ENCODE measurements around the gene PPP1R14C.
"Not testable (repeated sequence)": the region's sequence is repeated elsewhere in the genome, so short reads cannot be mapped to it uniquely, and the experiment has no call there.

Gene PPP1R14C

DNA sequence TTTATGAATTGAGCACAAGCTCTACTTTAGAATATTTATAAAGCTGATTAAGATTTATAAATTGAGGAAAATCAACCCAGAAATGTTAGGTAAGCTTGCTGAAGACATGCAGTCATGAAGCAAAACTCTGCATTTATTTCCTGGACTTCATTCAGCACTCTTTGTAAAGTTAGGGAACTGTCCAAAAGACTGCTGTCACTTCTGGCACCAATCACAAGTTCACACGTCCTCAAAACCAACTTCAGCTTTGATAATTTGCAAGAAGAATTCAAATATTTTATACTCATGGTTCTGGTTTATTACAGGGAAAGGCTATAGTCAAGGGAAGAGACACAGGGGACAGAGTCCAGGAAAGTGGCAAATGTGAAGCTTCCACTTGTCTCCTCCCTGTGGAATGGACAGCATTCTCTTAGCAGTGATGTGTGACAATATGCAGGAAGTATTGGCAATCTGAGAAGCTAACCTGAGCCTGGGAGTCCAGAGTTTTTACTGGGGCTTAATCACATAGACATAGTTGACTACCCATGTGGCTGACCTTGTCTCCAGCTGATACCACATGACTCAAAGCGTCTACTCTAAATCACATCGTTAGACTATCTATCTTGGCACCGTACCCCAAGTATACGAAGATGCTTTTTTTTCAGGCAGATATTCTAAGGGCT is 85.4 kb downstream of the PPP1R14C start:
- DNase-seq = no peak

DNA sequence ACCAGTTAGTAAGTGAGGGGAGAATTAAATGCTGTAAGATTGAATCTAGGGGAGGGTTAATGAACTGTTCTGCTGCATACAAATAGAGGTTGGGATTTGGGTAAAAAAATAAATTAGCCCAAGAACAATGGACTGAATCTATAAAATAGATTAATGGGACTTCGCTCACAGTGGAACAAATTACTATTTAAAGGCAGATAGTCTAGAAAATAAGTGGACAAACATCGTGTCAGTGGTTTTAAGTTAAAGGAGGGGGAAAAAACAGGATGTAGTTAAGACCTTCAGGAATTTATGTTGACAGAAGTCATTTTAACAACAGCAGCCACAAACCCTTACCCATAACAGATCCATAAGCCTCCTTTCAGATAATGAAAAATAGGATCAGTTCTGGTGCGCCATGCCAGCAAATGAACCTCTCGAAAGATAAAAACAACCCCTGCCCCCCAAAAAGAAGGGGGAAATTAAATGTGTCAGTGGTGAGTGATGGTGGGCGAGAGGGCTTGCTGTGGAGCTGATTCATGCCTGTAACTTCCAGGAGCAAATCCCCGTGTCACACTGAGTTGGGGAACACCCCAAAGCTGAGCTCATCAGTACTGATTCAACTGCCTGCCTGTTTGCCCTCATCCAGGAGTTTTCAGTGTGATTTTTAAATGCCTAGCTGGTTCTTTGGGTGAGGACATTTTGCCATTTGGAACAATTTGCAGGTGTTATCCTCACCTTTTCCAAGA is 86.8 kb downstream of the PPP1R14C start:
- no peak for DNase-seq

GRCh38 chr6:150230164-150230561 is 87.3 kb downstream of the PPP1R14C start:
- no peak for DNase-seq

GRCh38 chr6:150230832-150231524 is 88.1 kb downstream of the PPP1R14C start:
- DNase-seq = no peak

GRCh38 chr6:150231525-150231850 is 88.6 kb downstream of the PPP1R14C start:
- DNase-seq = no peak

GRCh38 chr6:150233843-150234269 is 91.0 kb downstream of the PPP1R14C start:
- no peak for DNase-seq

DNA sequence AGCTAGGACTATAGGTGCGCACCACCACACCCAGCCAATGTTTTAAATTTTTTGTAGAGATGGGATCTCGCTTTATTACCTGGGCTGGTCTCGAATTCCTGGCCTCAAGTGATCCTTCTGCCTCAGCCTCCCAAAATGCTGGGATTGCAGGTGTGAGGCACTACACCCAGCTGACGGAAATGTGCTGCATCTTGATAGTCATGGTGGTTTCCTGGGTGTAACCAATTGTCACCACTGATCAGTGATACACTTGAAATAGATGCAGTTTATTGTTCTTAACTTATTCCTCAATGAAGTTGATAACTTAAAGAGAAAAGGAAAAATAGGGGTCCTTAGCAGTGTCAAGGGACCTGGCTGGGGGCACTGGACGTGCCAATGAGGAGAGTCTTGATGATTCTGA is 92.4 kb downstream of the PPP1R14C start:
- DNase-seq = no peak

DNA sequence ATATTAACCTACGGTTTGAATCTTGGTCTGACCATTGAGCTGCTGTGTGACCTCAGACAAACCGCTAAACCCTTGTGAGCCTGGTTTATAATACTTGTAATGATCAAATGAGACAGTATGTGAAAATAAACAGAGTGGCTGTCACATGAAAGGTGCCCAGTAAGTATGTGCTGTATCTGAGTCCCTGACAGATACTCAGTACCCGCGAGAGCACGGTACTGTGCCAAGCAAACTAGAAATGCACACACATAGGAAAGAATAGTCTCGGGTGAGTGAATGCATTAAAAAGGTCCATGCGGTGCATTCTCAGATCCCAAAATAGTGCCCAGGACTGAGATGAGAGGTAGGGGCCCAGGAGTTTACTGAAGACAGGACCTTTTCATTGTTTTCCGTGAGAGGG is 93.3 kb downstream of the PPP1R14C start:
- DNase-seq = no peak

DNA sequence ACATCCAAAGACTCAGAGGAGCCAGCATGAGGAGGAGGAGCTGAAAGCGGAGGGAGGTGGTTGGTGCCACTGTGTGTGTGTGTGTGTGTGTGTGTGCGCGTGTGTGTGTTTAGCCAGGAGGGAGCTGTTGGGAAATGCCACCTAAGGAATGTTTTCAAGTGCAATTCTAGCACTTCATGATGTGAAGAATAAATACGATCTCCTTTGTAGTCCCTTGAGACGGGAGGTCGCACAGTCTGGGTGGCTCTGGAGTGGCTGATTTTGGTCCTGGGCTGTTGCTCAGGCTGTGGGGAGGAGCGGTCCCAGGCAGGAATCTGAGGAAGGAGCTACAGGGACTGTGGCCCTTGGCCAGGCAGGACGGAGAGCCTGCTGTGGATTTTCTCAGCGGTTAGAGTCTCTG is 93.7 kb downstream of the PPP1R14C start:
- DNase-seq = no peak

DNA sequence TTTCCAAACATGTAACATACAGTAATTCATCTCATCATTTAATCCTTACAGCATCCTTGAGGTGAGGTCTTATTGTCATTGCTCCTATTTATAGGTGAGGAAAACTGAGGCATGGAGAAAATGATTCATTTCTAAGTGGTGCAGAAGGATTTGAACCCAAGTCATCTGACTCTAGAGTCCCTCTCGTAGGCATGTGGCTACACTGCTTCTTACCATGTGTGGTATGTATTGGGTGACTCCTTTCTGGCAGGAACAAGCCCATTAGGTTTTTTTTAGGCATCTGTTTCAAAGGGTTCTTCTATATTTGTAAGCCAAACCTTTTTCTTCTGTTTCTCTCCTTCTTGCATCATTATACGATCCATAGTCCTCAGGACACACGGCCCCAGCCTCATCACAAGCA is 94.8 kb downstream of the PPP1R14C start:
- DNase-seq = no peak

DNA sequence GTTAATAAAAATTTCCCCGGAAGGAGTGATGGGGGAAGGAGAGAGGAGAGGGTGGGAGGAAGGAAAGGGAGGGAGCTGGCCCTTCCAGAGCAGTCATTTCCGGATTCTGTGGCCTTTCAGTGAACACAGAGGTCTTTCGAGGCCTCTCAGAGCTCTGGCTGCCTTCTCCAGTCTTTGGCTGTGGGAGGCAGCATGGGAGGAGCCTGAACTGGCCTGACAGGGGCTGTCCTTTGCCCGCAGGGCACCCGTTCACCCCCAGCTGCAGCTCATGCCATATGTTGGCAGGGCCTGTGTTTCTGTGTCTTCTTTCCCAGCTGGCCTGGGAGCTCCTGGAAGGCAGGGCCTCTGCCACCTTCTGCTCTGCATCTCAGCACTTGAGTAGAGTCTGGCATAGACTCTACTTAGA is 95.5 kb downstream of the PPP1R14C start:
- no peak for DNase-seq

DNA sequence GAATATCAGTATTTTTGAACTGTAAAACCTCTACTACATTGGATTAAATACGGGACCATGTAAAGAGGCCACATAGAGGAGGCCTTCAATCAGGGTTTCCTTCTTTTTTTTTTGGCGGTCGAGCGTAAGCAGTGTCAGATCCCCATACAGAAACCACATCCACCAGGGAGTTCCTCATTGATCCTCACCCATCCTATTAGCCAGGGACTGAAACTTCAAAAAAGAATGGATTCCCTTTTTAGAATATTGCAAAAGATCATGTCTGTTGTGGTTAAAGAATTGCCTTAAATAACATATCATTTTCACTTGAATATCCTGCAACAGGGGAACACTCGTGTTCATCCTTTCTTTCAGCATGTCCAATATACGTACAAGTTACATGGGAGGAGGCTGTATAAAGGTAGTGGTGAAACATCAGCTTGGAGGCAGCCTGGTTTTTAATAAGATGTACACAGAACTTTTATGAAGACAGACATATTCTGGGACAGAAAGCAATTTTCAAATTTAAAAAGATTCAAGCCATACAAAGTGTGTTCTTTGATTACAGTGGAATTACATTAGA is 96.1 kb downstream of the PPP1R14C start:
- DNase-seq = peak; percentile 11

- DNase-seq = not testable (repeated sequence)
These were observed 98.9 kb downstream of the PPP1R14C start for GRCh38 chr6:150241756-150242155.

DNA sequence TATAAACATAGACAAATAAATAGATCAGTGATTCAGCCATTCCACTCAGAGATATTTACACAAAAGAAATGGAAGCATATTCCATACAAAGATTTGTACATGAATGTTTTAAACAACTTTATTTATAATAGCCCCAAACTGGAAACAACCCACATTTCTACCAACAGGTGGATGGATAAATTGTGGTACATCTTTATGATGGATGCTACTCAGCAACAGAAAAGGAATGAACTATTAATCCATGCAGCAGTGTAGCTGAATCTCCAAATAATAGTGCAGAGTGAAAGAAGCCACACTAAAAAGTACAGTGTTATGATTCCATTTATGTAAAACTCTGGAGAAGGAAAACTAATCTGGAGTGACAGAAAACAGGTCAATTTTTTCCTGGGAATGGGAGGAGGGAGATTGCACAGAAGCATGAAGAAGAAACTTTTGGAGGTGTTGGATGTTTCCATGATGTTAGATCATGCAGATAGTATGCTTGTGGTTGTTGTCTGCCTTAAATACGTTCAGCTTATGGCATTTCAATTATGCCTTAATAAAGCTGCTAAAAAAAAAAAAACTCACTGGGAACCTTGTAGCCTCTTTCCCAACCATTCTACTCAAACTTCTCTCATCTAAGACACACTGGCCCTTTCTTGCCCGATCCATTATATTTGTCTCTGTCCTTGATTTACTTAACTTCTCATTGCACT is 100.9 kb downstream of the PPP1R14C start:
- no peak for DNase-seq

DNA sequence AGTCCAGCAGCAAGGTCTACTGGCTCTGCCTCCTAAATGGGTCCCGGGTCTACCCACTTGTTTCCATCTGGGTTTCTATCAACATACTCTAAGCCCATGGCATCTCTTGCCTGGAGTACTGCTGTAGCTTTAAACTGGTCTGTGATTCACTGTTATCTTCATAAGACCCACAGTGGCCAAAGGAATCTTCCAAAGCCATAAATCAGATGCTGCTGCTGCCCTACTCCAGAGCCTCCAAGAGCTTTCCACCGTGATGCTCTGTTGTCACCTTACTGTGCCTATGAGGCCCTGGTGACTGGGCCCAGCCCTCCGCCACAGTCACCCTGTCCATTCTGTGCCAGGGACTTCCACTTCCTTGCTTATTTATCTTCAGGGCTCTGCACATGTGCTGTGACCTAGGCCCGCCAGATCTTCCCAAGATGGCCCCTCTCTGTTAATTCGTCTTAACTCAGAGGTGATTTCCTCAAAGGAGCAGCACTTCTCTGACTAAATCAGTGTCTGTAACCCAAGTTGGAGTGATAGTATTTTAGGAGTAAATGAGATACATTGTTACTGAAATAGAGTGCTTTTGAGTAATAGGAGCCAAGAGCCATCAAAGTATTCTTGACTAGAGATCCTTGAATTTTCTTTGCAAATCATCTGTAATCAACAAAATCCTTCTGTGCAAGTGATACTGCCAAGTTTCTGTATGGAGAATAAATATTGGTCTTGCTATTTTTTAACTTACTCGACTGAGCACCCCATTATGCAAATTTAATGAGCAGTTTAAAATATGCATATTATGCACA is 102.5 kb downstream of the PPP1R14C start:
- no peak for DNase-seq

GRCh38 chr6:150247803-150248202 is 105.0 kb downstream of the PPP1R14C start:
- DNase-seq = no peak

- no peak for DNase-seq
These were observed 105.5 kb downstream of the PPP1R14C start for GRCh38 chr6:150248300-150248699.

- no peak for DNase-seq
These were observed 106.4 kb downstream of the PPP1R14C start for GRCh38 chr6:150249261-150249660.

DNA sequence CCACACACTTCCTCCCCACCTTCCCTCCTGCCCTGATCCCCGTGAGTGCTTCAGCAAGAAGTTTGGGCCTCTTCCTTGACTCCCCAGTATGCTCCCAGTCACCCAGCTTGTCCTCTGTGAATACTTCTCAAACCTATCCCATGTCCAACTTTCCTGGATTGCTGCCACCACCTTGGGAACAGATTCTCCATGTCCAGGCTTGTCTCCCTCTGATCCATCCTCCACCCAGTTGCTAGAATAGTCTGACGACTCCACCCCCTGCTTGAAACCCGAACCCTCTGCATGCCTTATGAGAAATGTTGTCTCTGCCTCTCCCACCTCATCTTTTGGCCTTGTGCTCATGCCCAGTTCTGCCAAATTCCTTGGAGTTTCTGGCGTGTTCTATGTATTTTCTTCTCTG is 108.0 kb downstream of the PPP1R14C start:
- DNase-seq = no peak

- no peak for DNase-seq
These were observed 108.8 kb downstream of the PPP1R14C start for GRCh38 chr6:150251566-150252186.

- DNase-seq = no peak
These were observed 110.0 kb downstream of the PPP1R14C start for GRCh38 chr6:150252714-150253444.
